Endothelial cell of hepatic sinusoid (primary cell): Measurements from ENCODE around the gene IRAK1.

Experiments used
- in situ Hi-C: cut with HindIII; loops from 2 replicates; pipeline ENCODE4 v1.10.0; 2017; ENCODE audit warnings: low sequenced_read_pairs

Gene IRAK1

GRCh38 chrX:153972368-153973126, 47.2 kb downstream of the IRAK1 start, which contains the start of gene TMEM187:
Gene TMEM187 (plus strand): TSS chrX:153972754. CDS start chrX:153982063, 9,309 bp downstream.
- in situ Hi-C loops: no loop called here

DNA sequence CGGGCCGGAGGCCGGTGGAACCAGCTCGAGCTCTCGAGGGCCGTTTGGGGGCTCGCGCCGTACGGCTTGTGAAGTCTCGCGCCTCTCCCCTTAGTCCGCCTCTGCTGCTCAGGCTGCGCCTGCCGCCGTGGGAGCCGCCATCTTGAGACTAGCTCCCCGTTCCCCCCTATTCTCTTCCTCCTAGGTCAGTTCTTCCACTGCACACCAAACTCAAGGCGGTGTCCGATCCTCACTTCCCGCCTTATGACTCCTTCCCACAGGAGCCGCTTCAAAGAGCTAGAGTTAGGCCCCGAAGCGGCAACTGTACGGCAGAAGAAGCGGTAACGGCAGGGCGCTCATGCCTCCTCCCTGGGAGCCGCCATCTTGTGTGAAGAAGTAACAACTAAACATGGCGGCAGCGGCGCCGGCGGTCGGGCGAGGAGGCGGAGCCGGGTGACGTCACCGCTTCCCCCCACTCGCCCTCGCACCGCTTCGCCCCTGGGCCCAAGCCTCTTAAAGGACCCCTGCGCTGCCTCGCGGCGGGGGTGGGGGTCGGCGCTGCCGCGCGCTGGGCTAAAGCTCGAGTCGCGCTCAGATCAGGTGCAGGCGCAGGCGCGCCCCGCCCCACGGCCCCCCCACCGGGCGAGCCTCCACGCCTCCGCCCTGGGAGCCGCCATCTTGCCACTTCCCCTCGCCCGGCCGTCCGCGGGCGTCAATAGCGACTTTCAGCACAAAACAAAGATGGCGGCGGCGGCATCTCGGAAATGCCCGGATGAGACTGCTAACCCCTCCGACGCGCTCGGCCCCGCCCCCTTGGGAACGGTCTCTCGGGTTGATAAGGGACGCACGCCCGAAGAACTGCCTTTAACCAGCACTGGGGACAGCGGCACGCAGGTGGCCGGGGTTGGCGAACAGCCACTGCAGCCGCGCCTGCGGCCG, 48.0 kb downstream of the IRAK1 start, which contains the start of gene HCFC1:
Gene HCFC1 (minus strand): TSS at position 369 of the 918 bp plus-strand sequence. CDS start 978 bp downstream, outside the sequence.
- in situ Hi-C loops: no loop called here

- in situ Hi-C loops: no loop called here
Measured at GRCh38 chrX:153971124-153971449, 48.6 kb downstream of the IRAK1 start.

DNA sequence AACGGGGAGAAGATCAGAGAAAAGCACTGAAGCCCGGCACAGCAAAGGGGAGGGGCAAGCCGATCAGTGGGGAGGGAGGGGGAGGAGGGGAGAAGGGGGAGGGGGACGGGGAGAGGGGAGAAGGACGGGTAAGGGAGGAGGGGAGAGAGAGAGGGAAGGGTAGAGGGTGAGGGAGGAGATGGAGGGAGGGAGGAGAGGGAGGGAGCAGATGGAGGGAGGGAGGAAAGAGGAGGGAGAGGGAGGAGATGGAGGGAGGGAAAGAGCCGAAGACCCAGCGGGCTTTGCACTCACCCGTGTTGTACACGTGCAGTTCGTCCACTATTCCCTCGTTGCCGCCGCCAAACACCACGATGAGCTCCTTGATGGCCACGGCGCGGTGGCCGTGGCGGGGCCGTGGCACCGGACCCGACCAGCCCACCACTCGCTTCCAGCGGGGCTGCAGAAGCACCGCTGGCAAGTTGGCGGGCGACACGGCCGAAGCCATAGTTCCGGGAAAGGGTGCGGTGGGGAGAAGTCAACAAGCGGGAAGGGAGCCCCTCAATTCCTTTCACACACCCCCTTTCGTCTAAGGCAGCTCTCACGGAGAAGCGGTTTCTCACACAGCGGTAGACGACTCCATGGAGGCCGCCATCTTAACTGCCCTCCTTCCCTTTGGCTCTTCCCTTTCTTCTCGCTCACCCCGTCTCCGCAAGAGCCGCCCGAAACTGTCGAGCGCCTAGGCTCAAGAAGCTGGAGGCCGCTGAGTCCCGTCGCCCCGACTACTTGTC, 49.2 kb downstream of the IRAK1 start:
- in situ Hi-C loops: no loop called here

DNA sequence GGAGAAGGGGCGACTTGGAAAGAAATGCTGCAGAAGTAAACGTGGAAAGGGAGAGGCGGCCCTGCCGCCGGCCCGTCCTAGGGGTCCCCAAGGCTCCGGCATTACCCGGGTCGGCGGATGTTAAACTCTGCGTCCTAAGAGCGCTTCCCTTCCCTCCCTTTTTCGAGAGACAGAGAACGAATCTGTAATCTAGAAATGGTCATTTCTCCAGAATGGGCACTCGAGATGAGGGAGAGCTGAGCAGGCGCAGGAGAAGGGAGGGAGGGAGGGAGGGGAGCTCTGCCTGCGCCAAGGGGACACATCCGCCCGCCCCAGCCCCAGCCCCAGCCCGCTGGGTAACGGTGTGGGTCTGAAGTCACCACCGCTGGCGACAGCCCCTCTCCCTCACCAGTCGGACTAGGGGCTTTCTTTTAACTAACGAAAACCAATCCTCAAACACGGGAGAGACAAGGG, 49.8 kb downstream of the IRAK1 start:
- in situ Hi-C loops: loop anchor here (5.0 kb wide), 1 partner anchor 68 kb away; the partner anchor contains the start of gene AVPR2

DNA sequence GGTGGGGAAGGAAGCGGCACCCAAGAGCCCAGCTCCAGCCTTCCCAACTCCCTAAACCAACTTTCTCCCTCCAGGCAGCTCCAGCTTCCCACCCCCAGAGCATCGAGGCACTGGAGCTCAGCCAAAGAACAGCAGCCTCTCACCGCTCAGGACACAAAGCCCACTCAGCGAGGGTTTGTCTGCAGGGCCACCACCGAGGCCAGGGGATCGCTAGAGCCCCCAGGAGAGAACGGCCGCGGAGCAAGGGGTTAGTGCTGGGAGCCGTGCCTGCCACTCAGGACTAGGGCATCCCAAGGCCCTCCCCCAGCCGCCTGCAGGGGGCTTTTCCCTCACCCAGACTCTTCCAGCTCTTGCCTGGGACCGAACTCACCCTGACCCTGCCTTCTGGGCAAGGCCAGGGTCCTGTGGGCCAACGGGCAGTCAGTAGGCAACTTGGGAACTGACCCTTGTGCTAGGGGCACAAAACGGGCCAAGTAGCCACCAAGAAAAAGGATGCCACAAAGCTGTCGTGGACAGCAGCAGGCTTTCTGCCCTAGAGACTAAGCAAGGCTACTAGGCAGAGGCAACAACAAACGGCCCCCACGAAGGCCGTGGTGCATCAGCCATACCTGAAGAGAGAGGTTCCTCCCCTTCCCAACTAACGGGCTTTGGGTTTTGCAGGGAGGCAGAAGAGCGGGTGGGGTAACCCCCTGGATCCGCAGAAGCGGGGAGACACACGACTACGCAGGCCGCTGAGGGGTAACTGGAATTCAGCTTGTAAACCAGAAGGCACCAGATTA, 50.4 kb downstream of the IRAK1 start:
- in situ Hi-C loops: loop anchor here (5.0 kb wide), 1 partner anchor 67 kb away; the partner anchor contains the start of gene AVPR2

GRCh38 chrX:153968754-153969124, 51.0 kb downstream of the IRAK1 start:
- in situ Hi-C loops: loop anchor here (5.0 kb wide), 1 partner anchor 66 kb away; the partner anchor contains the start of gene AVPR2

GRCh38 chrX:153968255-153968654, 51.4 kb downstream of the IRAK1 start:
- in situ Hi-C loops: loop anchor here (5.0 kb wide), 1 partner anchor 66 kb away; the partner anchor contains the start of gene AVPR2

DNA sequence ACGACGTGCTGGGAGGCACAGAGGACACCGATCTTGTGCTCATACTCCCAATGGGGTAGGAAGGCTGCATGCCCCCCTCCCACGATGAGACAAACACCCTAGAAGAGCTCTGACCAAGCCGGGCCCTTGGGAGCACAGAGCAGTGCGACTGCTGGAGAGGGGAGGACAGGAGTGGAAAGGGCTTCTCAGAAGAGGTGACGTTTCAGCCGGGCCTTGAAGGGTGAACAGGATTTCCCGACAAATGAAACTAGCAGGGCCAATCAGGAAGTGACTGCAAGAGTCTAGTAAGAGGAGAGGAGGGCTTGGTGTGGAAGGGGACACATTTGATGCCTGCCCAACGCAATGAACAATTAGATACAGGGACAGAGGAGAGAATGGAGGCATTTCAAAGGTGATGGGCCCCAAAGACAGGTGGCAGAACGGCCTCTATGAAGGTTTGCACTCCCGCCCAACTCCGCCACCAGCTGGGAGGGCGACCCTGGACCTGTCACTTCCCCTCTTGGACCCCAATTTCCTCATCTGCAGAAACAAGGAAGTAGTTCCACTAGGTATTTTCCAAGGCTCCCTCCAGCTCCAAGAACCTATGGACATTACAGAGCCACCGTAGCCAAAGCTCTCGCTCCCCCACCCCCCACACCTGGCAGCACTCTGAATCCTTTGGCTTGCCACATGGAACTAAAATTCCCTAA, 52.0 kb downstream of the IRAK1 start:
- in situ Hi-C loops: loop anchor here (5.0 kb wide), 1 partner anchor 65 kb away; the partner anchor contains the start of gene AVPR2

- in situ Hi-C loops: loop anchor here (5.0 kb wide), 1 partner anchor 65 kb away; the partner anchor contains the start of gene AVPR2
Measured at GRCh38 chrX:153966841-153967535, 52.7 kb downstream of the IRAK1 start.

DNA sequence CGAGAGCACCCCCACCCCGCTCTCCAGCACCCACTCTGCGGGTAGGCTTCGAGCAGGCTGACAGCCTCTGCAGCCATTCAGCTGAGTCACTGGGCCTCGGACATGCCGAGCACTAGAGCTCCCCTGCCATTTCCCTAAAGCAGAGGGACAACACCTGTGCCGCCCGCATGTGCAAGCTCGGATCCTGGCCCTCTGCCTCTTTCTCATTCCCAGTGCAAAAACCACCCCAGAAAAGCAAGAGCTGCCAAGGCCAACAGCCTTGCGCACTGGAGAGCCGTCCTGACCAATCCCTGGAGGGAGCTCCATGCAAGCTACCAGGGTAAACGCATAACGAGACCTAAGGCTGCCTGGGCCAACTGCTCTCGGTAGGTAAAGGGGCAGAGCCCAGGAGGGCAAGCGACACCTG, 53.4 kb downstream of the IRAK1 start:
- in situ Hi-C loops: loop anchor here (5.0 kb wide), 1 partner anchor 64 kb away; the partner anchor contains the start of gene AVPR2

DNA sequence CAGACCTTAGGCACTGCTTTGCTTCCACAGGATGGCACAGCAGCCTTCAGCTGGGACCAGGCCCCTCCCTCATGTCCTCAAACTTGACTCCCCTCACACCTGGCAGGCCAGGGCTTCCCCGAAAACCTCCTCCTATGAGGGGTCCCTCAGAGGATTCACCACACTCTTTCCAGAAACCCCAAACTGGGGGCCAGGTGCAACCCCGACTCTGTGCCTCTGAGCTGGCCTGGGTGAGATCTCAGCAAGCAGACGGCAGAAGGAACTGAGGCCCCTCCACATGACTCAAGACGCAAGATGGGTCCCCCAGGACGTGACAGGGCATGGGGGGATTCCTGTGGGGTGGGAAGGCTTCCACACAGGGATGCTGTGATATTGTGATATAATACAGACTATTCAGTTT, 54.3 kb downstream of the IRAK1 start:
- in situ Hi-C loops: loop anchor here (5.0 kb wide), 1 partner anchor 63 kb away; the partner anchor contains the start of gene AVPR2

DNA sequence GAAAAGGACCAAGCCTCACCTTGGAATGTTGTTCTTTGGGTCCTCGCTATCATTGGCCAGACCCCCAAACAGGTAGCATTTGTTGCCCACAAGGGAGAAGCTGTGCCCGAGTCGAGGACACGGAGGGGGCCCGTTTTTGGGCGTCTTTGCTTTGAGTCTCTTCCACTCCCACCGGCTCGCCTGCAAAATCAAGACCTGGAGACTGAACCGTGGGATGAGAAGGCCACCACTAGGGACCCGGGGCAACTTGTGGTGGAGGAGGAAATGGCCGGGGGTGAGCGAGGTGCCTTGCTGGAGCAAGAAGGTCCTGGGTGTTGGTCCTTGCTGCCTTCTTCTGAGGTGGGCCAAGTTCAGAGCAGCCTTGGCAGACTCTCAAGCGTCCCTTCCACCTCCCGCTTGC, 55.6 kb downstream of the IRAK1 start:
- in situ Hi-C loops: no loop called here

DNA sequence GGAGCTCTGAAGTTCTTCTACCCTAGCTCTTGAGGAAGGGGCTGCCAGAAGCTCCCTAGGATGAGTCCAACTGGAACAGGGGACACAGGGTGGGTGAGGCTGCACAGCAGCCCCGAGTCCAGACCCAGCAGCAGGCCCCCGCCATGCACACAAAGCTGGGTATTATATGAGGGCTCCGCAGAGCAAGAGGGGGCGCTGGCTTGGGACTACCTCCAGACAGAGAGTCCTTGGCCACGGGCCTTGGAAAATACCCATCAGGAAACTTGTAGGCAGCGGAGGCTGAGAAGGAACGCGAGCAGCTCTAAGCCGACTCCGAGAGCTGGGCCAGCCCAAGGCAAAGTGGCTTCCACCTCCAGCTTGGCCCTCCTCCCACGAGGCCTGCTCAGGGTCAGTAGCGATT, 56.2 kb downstream of the IRAK1 start:
- in situ Hi-C loops: no loop called here

- in situ Hi-C loops: no loop called here
Measured at GRCh38 chrX:153961292-153961691, 58.4 kb downstream of the IRAK1 start.

GRCh38 chrX:153960786-153961185, 58.9 kb downstream of the IRAK1 start:
- in situ Hi-C loops: no loop called here
